GM21786 (cell line): ENCODE measurements around the gene VWA2.
"Not testable (repeated sequence)": the region's sequence is repeated elsewhere in the genome, so short reads cannot be mapped to it uniquely, and the experiment has no call there.

Experiments used
- ATAC-seq: cut with Tn5 transposase; IDR thresholded peaks from one replicate; pipeline ENCODE4 v1.9.1; 2021; ENCODE audit not compliant: unreplicated experiment

The VWA2 gene

DNA sequence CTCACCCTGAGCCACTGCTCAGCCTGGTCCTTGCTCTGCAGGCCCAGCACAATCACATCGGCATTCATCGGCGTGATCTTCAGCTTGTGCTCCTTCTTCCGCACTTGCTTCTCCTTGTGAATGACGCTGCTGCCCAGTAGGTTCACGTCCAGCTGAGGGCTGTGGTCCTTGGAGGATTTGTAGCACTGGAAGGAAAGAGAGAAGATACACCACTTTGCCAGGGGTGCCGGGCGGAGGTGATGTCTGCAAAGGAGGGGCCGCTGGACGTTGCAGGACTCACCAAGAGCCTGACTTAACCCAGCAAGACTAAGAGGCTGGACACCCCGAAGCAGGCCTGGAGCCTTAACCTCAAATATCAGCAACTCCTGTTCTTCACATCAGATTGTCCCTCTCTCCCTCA, 74.8 kb downstream of the VWA2 start:
- no peak for ATAC-seq

DNA sequence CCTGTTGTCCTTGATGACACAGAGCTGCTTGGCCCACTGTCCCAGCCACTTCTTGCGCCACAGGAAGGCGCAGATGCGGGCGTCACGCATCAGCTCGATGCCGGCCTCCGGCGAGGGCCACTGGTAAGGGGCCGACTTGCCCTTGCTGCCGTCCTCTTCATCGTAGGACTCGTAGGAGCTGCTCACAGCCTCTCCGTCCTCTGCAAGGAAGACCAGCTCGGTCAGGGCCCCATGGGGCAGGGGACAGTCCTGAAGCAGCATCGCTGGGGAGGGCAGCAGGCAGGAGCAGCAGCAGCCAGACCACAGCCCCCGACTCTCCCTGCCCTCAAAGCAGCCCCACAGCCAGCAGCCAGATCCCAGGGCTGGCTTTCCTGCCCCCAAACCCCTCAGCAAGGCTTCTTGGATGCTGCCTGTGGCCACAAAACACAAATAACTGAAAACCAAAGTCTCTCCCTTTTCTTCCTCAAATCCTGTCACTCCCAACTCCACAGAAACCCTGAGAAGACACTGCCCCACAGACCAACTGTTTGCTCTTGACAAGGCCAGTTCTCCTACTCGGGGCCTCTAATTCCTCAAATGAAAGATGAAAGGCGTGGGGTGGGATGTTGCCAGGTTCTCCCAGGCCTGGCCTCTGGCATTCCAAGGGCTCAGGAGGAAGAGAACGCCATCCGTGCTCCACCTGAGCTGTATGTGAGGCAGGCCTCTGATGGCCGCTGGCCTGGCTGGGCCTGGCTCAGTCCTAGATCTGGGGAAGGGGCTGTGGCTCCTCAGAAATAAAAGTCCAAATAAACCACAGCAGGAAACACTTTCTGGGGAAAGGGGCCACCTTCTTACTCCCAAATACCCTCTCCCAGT, 76.7 kb downstream of the VWA2 start:
- ATAC-seq = no peak

DNA sequence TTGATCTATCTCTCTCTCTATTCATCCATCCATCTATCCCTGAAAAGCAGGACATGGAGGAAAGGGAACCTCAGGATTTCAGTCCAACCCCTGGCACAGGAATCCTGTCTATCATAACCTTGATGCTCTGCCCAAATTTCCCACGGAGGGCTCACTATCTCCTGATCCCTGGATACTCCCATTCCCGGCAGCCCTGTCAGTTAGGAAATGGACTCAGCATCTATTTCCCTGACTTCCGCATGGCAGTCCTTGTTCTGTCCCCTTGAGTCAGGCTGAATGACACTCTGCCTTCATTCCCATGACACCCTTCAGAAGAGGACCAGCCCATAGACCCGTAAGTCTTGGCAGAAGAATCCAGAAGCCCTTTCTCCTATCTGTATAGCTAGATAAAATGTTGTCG, 77.7 kb downstream of the VWA2 start:
- ATAC-seq = no peak

DNA sequence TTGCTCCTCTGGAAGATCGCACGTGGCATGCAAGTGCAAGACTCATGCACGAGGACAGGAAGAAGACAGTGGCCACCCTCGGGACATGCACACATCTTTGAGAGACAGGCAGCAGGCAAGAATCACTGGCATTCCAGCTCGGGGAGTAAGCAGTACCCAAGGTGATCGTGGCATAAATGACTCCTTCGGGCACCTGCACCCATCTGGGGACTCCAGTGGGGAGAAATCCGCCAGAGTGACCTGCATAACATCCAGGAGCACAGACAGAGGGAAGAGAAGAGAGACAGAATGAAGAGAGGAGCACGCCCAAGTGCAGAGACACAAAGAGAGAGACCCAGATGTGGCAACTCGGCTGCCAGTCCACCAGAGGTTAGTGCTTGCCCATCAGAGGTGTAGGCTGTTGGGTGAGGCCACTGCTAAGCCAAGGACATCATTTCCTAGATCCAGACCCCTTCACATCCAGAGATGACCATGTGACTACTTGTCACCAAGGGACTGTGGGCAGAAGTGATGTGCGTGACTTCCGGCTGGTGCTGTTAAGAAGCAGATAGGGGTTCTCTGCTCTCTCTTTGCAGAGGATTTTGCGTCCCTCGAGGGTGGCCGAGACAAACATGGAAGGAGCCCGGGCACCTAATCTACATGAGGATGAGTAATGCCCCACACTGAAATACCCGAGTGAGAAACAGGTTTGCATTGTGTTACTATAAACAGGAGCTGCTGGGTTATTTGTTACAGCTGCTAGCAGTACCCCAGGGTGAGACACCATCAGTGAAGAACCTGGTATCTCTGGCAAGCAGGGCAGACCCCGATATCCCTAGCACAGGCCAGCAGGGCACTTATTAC, 80.6 kb downstream of the VWA2 start:
- no peak for ATAC-seq

DNA sequence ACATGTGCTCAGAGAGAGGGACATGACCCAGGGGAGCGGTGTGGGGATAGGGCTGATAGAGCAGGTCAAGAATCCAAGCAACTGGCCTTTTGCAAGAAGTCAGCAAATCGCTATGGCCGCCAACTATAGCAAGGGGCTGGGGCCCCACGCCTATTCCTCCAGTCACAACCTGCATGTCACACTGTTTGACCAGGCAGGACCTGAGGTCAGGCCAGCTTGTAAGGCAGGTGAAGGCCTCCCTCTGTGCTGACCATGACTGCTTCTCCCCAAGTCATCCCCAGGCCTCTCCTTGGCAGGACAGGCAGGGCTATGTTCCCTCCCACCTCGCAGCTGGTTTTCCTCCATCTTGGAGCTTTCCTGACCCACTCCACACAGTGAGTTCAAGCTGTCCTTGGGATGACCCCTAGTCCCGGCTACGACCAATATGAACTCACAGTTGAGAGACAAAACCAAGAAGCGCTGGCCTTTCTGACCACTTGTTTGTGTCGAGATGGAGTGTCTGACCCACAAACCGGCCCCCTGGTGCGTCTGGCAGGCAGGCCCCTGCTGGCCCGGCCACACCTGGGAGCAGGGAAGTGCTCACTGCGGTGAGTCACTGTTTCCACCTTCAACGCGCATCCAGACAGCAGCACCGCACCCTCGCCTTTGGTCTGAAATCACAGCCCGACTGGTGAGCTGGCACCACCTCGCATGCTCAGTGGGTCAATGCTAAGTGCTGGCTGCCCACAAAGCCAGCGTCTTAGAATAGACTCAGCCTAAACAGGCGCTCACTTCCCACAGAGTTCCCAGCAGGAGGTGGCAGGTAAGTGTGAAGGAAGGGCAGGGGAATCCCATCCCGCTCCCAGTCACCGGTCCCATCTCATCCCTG, 81.4 kb downstream of the VWA2 start:
- ATAC-seq = no peak

DNA sequence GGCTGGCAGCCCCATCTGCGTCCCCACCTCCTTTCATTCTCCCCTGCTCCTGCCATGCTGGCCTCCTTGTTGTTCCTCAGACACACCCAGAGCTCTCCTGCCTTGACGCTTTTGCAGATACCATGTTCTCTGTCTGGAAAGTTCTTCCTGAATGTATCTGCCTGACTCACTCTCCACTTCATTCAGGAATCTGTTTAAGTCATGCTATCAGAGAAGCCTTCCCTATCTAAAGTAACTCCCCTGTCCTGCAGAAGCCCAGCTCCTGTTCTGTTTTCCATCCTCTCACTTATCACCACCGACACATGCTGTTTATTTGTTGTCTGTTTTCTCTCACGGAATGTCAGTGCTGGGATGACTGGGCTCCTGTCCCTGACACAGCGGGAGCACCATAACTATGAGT, 83.3 kb downstream of the VWA2 start:
- no peak for ATAC-seq

DNA sequence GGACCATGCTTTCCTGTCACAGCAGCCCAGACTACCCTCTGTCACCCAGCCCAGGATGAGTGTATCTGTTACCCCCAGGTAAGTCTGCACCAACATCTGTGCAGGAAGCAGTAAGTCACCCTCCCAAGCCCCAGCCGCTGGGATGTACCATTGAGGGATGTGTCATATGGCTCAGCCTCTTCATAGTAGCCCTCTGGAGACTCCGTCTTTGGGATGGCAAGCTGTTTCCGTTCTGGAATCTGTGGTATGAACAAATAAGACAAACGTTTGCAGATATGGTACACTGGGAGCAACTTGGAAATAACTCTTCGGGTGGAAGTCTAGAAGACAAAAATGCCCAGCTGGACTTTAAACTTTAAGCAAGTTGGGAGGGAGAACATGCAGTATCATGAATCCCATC, 84.0 kb downstream of the VWA2 start:
- no peak for ATAC-seq

DNA sequence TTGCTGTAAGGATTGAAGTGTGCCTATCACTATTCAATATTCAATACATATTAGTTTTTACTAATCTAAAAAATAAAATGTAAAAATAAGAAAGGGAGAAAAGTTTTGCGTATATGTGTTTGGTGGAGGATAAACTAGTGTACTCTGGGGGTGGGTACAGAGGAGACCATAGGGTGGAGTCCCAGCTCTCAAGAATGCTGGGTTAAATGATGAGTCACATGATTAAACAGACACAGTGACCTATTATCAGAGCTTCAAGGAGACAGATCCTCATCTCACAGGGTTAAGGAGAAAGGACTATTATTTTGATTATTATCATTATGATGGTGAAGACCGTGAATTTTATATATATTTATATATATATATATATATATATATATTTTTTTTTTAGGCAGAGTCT, 87.7 kb downstream of the VWA2 start:
- ATAC-seq = no peak

DNA sequence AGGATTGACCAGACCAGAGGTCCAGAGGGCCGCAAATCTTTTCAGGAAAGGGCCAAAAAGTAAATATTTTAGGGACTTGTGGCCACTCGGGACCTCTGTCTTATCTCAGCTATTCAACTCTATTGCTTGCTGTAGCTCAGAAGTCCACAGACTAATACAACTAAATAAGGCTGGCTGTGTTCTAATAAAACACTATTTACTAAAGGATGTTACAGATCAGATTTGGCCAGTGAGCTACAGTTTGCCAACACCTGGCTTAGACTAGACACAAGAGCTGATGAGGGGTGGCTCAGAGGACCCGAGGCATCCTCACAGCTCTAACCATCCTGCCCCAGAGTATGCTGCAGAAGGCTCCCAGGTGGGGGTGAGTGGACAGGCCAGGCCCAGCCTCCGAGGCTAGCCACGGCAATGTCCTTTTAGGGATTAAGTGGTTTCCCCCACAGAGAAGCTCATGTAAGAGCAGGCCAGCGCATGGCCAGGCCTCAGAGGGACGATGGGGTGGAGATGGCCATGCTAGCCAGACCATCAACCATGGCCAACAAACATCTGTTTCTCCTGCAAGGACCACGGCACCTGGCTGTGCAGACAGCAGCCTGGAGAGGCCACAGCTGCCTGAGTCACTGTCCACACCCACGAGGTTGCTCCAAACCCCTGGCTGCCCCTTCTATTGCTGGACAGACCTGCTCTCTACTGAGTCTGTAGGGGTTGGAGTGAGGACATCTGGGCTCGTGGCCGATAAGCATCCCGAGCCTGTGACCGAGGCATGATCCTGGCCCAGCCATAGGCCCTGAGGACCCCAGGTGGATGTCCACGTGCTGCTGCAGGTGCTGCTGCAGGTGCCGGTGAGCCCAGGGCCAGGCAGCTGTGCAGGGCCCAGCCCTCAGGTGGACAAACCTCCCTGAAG, 88.7 kb downstream of the VWA2 start:
- no peak for ATAC-seq

DNA sequence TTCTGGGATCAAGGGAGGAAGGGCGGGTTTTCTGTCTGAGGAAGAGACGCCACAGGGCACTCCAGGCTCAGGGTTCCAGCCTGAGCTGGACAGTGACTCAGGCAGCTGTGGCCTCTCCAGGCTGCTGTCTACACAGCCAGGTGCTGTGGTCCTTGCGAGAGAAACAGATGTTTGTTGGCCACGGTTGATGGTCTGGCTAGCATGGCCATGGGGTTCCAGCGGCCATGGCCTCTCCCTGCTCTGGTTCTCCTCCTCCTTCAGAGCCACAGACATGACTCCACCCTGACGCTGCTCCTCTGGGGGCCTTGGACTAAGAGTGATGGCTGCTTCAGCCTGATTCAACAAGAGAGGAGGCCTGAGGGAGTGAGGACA, 89.4 kb downstream of the VWA2 start:
- ATAC-seq = no peak

DNA sequence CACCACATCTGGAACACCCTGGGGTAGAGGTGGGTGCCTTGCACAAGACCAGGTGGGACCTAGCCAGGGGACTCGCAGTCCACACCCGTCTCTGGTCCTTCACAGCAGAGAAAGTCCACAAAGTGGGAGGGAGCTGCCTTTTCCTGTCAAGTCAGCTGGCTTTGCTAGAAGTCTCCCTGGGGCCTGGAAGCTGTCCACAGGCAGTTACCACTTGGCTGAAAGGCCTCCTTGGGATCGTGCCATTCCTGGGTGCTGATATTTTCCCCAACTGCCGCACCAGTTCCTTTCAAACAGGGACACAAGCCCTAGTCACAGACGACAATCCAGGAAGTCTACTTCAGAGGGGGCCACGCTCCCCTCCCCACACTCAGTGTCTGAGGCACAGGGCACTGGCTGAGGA, 89.8 kb downstream of the VWA2 start:
- ATAC-seq = no peak

DNA sequence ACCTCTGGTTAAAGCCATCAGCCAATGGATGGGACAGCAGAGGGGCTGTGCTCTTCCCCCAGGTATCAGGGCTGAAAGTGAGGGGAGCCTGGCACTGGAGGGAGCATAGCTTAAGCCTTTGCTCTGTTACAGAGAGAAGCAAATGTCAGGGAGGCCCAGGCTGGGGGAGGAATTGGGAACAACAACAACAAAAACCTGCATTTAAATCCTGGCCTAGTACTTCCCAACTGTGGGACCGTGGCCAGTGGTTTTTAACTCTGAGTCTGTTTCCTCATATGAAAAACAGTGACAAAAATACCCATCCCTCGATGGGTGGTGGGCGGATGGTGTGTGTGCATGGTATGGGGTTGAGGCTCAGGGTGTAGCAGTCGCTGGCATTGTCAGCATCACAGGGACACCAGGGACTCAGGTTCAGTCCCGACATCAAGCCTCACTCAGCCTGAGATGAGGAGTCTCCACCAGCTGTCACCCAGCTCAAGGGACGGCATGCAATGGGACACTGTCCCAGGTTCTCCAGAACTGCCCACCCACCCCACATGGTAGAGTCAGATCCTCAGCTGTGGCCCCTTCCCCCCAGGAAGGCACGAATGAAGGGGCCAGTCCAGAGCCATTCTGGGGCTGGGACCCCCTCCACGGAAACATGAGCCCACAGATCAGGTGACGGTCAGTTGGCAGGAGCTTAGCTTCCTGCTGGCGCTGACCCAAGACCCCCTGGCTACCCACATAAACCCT, 90.7 kb downstream of the VWA2 start:
- no peak for ATAC-seq

DNA sequence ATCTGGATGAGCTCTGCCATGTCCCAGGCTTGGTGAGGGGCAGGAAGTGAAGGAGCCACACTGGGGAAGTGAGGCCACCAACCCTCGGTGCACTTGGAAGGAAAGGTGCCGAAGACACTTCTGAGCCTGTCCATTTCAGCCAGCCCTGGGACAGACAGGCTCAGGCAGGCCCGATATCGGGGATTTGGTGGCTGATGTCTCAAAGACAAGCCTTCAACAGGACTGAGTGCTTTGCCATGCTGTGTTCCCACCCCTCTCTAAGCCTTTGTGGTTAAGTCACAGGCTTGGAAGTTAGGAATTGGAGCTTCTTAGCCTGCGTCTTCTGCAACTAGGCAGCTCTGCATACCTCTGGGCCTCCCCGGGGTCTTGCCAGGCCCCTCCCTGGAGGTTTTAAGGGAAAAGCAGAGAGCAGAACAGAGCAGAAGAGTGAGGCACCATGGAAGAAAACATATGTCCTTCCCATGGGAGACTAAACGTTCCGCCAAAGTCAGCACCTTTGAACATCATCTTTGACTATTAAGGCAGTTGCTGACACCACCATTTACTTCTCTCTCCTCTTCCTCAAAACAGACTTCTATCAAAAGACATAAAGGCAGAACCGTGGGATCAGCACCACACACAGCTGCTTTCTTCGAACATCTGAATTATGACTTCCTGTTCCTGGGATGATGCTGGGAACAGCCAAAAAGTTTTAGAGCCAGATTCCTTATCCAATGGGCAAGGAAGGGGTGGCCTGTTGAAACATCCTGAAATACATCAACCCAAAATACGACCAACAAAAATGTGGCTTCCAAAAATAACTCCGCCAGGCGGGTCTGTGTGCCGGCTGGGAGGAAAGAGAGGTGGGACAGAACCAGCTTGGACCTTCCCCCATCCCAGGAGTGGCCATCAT, 93.5 kb downstream of the VWA2 start:
- ATAC-seq = no peak

DNA sequence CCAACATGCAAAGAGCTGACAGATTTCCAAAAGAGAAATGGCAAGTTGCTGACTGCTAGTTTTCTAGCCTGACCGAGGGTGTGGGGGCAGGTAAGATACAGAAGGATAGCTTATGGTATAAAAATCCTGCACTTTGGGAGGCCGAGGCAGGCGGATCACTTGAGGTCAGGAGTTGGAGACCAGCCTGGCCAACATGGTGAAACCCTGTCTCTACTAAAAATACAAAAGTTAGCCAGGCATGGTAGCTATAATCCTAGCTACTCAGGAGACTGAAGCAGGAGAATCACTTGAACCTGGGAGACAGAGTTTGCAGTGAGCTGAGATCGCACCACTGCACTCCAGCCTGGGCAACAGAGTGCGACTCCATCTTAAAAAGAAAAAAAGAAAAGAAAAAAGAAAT, 94.4 kb downstream of the VWA2 start:
- not testable (repeated sequence) for ATAC-seq

DNA sequence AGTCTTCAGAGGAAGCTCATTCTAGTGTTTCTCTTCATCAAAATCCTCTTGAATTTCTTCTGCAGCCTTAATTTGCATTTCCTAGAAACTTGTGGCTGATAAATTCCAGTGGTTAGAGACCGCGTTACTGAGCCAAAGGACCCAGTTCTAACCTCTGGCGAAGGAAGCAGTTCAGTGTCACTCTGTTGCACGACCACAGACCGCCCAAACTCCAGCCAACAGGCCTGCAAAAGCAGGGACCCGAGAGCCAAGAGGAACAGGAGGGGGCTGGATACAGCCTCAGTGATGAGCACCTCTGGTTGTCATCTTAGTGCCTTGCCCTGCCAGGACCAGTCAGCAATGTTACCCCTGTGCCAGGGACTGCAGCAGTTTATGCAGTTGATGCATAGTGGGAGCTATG, 95.2 kb downstream of the VWA2 start:
- no peak for ATAC-seq

DNA sequence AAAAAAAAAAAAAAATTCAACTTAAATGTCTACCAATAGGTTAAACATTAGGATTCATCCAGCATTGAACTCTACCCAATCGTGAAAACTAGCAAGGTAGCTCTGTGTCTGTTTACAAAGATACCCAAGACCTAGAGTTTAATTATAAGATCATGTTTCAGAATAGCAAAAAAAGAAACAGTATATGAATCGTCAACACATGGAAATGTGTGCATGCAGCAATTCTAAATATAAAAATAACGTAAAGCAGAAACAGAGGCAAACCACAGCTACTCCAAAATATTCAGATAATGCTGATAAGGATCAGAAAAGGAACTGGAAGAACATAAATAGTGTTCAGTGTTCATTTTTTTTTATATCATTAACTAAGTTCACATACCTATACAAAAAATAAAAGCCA, 96.6 kb downstream of the VWA2 start:
- ATAC-seq = no peak

DNA sequence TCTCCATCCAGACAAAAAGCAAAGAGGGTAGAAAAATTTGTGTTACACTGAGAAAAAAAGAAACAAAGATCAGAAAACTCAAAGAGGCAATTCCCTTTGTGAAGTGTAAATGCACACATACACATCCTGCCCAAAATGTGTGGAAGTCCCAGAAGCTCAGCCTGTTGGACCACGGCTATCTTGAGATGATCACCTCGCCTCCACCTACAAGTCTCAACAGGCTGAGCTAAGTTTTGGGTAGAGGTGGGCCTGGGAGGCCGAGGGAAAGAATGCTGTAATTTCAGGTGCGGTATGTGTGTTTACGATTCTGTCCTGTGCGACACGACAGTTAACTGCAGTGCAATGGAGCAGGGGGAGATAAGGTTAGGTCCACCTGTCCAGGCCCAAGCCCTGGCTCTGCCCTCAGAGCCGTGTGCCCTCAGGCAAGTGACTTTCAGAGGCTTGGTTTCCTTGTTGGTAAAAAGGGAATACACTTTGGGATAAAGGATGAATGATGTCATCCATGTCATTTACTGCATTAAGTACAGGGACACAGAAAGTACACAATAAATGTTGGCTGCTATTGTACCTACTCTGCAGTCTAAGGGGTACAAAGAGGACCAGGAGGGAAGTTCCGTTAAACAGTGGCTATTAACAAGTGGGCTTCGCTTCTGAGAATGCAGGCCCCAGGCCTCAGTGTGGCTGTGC, 97.9 kb downstream of the VWA2 start:
- ATAC-seq = no peak
